H1 (cell line): ENCODE results near the gene SCNN1G. TPM values are rescaled to one million over a fixed set of nuclear protein-coding genes. Genes with fewer than 3 reads are reported as not detected.

Experiments
- BACH1 ChIP-seq: IDR thresholded peaks from 2 replicates; pipeline ENCODE4 v1.6.1; 2012; ENCODE audit warnings: low read length, improper control_type of control experiment
- CHD7 ChIP-seq: fragments of 300-600 bp; sonication (generic); IDR thresholded peaks from 2 replicates; pipeline ENCODE4 v1.7.1; 2012; ENCODE audit warnings: low read length, moderate library complexity, mild to moderate bottlenecking, inconsistent platforms; ENCODE audit not compliant: insufficient replicate concordance
- GABPA ChIP-seq: IDR thresholded peaks from 2 replicates; pipeline ENCODE4 v1.6.1; 2011; ENCODE audit warnings: mild to moderate bottlenecking, low read length, moderate library complexity, borderline replicate concordance; ENCODE audit not compliant: insufficient read depth
- HDAC2 ChIP-seq, 2 experiments: fragments of 300-600 bp in 1 of 2; sonication (generic) in 1 of 2; IDR thresholded peaks; 2 replicates each; pipeline ENCODE4 v1.6.1; 2011 to 2012; ENCODE audit warnings: low read depth in 2 of 2, low read length in 2 of 2, mild to moderate bottlenecking in 2 of 2, moderate library complexity in 2 of 2, borderline replicate concordance in 1 of 2, inconsistent platforms in 1 of 2
- SIN3A ChIP-seq, 2 experiments: IDR thresholded peaks in 1 of 2; conservative IDR thresholded peaks in 1 of 2; 2 replicates each; pipeline ENCODE4 v1.6.1; 2011 to 2012; ENCODE audit warnings: low read length in 2 of 2, improper control_type of control experiment in 1 of 2, low read depth in 1 of 2, mild to moderate bottlenecking in 1 of 2
- ZNF274 ChIP-seq: IDR thresholded peaks from 2 replicates; pipeline ENCODE4 v1.7.0; 2012; ENCODE audit warnings: low read length, borderline replicate concordance; ENCODE audit errors: extremely low read depth
- polyA plus RNA-seq, 7 experiments: library from polyadenylated mRNA; depleted of rRNA in 3 of 7; stranded (reverse) in 5 of 7; unstranded in 2 of 7; fragments of >200 nt in 5 of 7; fragments of 200-250 nt in 2 of 7; gene quantifications; 1 replicate in 5 of 7; 2 replicates in 1 of 7; 4 replicates in 1 of 7; pipeline versions ENCODE4 v1.2.1 to v1.2.3, GENCODE V29; 2011 to 2013; ENCODE audit warnings: missing spikeins in 2 of 7, mixed read lengths in 2 of 7
- total RNA-seq: library from RNA; stranded (reverse); fragmentation: NEBNext Ultra II Directional; extraction: Animal tissue kit (Norgen Biotek cat#: 25700); gene quantifications from 2 replicates; pipeline ENCODE4 v1.2.1, GENCODE V29; 2021

SCNN1G gene
- total and polyA plus RNA-seq, 2 of the 8 experiments (the other 6 are each of a cell fraction or from before 2014, with no cell fraction given): 0.73 to 1.1 TPM

GRCh38 chr16:23257682-23258081 lies 75.1 kb downstream of the SCNN1G start (continued):
- TF ChIP-seq SIN3A (conservative IDR thresholded peaks at IDR 0.05 in 1 of 2, IDR thresholded peaks at IDR 0.05 in 1 of 2; ENCODE audit: low read depth in 1 of 2, low read length in 2 of 2) (no peak), HDAC2 (IDR thresholded peaks at IDR 0.05; ENCODE audit: borderline replicate concordance in 1 of 2, low read depth in 2 of 2, low read length in 2 of 2) (no peak), BACH1 (no peak), GABPA (no peak), CHD7 (no peak), ZNF274 (no peak)
